ENCODE results near the gene PEX5L.
"Not testable (repeated sequence)": the region's sequence is repeated elsewhere in the genome, so short reads cannot be mapped to it uniquely, and the experiment has no call there.

PEX5L gene

DNA sequence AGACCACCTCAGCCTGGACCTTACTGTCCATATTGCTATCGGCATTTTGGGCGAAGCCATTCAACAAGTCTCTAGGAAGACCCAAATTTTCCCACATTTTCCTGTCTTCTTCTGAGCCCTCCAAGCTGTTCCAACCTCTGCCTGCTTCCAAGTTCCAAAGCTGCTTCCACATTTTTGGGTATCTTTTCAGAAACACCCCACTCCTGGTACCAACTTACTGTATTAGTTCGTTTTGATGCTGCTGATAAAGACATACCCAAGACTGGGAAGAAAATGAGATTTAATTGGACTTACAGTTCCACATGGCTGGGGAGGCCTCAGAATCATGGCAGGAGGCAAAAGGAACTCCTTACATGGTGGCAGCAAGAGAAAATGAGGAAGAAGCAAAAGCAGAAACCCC, 28.4 kb downstream of the PEX5L start:
- DNase-seq = not testable (repeated sequence)

DNA sequence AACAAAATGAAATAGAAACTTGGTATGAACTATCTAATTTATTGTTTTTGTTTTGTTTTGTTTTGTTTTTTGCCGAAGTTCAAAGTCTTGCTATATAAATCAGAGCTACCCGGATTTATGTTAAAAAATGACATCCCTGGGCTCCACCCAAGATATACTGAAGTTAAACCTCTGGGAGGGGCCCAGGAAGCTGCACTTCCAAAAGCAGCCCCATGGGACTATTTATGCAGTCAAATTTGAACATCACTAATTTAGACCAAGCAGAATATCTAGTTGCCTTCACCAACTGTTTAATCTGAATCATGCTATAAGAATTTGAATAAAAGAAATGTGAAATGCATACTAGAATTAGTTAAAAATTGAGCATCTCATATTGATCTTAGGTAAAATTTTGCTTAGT, 32.2 kb downstream of the PEX5L start:
- no peak for DNase-seq

DNA sequence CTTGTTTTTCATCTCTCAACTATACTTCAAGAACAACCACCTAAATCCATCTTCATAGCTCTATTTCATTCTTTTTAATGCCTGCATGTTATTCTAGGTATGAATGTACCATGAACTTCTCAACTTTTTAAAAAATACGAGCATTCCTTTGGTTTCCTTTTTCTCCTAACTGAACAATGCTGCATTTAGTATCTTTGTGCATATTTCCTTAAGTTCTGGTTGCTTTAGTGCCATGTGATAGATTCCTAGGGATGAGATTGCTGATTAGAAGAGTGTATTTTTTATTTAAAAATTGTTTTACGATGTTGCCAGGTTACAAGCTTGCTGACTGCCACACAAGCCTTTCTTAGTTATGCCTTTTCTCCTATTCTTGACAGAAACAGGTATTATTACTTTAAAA, 34.7 kb downstream of the PEX5L start:
- no peak for DNase-seq

DNA sequence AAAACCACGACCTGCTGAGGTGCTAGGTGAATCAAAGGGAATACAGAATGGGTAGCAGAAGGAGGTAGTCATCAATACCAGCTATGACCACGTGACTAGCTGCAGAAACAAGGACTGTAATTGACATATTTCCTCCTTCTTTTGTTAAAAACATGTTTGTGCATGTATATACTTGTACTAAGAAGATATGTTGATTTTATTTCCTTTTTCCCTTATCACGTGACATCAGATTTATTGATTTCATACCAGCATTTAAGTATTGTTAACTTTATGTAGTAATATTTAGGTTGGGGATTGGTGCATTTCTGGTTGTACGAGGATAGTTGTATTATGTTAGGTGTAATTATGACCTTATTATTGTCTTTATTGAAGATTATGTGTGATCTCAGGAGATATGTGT, 36.2 kb downstream of the PEX5L start:
- DNase-seq = no peak

DNA sequence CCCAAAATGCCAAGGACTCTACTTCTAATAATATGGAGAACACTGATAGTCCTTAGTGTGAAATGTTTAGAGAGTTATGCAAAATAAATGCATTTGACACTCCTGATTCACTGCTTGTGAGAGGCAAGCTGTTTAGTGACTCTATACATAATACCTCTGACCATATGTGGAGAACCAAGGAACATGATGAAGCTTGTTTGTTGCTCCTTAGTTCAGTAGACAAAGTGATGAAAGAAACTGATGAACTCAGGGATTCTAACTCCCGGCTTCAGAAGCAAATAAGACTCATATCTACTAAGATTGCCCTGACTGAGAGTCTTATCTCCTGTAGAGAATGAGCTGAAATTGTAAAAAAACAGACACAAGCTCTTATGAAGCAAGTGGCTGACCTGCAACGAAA, 41.3 kb downstream of the PEX5L start:
- DNase-seq = no peak

DNA sequence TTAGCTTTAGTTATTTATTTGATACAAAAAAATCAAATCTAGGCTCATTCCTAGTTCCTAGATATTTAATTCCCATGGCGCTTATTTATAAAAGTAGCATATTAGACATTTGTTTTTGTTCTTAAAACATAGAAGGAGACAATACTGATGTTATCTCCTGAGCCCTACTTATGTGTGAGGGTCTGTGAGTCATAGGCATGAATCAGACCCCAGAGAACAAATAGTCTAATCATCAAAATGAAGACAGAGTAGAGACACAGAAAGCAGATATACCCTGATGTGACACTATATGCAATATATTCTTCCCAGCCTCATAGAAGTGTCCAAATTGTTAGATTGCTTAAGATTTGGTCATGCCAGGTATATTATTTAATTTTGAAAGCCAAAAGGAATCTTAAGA, 44.9 kb downstream of the PEX5L start:
- DNase-seq = no peak

DNA sequence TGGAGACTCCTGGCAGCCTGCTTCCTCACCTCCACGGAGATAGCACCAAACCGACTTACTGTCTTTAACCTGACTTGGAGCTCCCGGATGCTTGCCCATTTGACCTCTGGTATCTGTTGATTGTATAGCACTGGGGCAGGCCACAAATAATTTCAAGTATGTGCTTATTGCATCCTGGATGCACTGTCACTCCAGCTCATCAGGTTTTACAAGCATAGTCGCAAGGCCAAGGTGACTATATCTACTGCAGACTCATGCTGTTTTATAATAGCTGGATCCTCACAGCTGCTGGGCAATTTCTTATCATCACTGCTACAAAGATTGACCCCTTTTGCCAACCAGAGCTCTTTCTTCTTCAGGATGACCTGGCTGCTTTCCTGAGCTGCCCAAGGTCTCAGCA, 45.6 kb downstream of the PEX5L start:
- DNase-seq = no peak

DNA sequence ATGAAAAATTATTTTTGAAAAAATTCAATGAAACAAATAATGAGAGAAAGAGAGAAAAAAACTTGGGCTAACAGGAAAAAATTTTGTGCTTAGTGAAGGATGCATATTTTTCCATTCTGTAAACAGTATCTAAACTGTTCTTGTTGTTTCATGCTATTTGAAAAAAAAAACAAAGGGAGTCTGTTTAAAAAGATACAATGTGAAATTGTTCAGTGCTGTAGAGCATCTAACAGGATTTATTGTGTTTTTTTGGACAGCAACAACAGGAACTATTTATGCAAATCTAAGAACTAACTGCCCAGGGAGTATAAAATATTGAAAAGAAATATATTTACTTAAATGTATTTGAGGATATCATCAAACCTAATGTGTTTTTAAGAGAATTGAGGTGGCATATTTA, 55.1 kb downstream of the PEX5L start:
- DNase-seq = no peak

DNA sequence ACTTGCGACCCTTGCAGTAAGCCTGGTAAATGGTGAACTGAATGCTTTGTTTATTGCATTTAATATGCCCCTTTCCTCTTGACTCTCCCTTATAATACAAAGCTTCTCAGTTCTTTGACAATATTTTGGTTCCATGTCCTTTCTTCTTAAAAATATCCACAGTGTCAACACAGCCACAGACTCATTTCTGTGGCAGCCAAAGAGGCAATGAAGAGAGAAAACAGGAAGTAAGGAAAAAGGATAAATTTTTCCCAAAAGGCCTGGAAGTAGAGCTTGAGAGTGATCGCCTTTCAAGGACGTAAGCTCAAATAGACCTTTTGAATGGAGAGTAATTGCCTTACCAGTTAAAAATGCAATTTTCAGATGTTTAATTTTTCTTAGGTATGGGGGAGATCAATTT, 59.4 kb downstream of the PEX5L start:
- DNase-seq = no peak

DNA sequence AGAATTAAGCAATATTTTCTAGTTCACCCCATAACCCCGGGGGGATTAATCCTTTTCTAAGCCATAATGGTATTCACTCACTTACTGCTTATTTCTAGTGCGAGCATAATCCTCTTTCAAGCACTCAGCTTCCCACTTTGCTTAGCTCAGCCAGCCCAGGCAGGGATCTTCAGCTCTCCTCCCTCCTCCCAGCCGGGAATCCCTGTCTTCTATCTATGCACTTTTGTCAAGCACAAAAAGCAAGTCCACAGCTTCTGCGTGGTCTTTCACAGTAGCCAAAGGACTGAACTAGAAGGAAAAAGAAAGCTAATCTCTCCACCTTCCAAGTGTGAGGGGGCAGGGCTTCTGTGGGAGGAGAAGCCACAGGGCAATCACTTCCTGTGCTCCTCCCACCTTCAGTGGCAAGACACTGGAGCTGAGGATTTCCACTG, 62.8 kb downstream of the PEX5L start:
- no peak for DNase-seq

DNA sequence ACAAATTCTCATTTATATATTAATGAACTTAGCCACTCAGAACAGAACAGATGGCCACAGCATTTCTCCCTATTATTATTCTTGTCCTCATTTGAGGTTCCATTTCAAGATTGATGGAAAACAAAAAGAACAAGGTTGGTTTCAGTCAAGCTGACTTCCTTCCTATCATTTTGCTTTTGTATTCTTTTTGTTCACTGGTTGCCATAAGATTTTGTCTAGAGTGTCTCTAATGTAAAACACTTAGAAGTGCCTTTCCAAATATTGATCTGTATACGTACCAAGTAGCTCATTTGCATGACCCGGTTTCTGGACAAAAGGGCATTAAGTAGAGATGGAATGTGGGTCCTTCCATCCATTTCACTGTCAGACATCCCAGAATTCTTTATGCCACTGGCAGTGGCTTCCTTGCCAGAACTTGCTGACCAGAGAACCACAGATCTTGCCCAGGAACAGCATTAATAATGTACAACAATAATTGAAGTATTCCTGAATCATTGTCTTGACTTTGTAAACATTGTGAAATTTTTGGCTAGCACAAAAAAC, 63.8 kb downstream of the PEX5L start:
- DNase-seq = no peak

DNA sequence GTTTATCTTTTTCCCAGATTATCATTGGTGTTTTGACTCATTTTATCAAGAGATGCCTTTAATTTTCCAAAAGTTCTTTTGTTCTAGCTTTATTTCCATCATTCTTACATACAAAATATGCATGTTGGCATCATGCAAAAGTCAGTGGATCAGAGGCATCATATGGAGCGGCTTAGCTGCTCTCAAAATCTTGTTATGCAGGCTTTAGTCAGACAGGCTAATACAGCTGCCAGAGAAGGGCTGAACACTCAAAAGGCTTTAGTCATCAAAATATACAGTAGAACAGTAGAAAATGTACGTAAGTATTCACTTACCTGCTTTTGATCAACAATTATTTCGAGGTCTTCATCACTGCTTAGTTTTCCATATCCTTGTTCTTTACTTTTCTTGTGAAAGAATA, 65.5 kb downstream of the PEX5L start:
- DNase-seq = no peak

DNA sequence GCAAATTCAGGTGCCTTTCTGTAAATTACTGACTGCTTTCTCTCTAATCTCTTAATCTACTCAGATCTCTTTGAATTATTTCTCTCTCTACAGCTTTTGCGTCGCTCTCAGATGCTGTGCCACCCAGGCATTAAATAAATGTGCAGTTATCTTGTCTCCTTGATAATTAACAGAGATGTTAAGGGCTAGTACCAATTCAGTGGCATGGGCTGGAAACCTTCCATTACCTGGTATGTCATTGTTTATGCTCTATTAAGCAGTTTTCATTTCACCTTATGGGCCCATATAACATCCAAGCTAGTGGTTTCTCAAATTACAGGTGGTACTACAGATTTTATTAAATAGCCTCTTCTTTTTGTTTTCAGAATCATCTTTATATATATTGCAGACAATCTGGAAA, 66.0 kb downstream of the PEX5L start:
- DNase-seq = no peak

DNA sequence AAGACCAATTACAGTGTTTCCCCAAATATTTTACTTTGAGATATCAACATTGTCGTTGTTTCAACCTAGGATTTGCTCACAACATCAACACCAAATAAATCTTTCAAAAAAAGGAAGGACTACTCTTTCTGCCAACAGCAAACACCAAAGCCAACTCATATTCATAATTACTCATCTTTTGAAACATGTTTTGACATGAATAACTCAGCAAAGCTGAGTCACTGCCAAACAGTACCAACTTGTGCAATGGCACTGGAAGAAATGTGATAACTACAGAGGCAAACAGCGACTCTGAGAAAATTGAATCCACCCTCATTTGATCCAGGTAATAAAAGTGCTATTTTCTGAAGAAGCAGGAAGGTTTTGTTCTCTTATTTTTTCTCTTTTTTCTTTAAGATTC, 67.2 kb downstream of the PEX5L start:
- DNase-seq = no peak

DNA sequence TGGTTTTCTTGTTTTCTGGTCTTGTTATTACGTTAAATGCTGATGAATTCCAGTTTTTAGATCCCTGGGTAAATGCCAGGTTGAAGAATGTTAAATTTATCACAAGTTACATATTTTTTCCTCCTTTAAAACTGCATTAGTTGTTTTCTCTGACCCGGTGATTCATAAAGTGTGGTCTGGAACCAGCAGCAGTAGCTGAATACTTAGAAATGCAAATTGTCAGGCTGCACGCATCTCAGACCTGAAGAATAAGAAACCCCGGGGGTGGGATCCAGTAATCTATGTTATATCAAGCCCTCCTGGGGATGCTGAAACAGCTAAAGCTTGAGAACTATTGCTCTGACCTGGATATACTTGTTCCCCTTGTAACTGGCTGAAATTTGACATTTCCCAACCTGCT, 69.1 kb downstream of the PEX5L start:
- no peak for DNase-seq

DNA sequence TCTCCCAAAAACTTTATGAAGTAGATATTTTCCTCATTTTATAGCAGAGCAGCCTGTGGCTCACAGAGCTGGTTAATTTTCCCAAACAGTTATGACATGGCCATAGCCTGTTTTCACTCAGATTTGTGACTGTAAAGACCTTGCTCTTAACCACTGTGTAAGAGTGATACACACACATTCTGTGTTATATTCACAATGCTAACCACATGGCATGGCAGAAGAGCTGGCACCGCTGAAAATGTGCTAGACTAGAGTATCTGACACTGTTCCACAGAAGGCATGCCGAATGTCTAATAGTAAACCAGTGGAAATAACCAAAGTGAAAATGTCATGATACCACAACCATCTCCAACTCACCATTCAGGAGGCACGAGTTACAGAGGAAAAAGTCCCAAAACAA, 71.8 kb downstream of the PEX5L start:
- no peak for DNase-seq

DNA sequence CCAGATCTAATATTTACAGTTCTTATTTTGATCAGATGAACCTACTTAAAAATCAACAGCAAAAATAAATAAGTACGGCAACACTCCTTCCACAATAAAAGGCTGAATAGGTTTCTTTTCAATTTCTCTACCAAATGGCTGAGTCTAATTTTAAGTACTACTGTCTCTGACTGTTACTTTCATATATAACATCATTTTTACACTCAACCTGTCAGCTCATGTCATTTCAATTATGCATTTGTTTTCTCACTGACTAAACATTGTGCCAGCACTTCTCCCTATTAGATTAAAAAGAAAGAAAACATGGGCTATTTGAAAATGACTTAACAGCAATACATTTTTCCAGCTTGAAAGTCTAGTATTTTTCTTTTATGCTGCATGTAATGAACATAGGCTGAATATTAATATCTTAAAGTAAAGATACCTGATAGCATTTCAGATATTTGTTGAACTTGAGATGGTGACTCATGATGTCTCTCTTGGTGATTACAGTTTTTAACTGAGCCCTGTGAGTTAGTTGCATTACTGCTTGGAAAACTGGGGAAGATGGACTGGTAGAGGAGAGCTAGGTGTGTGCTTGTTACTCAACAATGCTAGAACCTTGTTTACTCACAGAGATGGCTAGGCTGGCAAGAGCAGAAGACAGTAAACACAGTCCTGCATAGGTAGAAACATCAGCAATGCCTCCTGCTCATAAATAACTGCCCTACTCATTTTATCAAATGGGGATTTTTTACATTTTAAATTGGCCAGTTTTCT, 73.9 kb downstream of the PEX5L start:
- DNase-seq = no peak

DNA sequence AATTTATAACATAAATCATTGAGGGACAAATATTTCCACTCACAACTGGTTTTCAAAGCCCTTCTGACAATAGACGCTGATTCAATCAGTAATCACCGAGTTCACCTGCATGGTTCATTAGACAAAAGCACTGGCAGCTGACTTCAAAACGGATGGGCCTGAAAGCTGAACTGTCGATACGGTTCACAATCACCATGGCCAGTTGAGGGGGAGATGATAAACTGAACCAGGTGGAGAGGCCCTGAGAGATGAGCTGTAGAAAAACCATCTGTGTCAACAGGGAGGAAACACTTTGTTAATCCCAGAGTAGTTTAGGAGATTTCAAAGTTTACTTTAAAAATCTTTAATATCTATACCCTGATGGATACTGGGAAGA, 75.0 kb downstream of the PEX5L start:
- DNase-seq = no peak

DNA sequence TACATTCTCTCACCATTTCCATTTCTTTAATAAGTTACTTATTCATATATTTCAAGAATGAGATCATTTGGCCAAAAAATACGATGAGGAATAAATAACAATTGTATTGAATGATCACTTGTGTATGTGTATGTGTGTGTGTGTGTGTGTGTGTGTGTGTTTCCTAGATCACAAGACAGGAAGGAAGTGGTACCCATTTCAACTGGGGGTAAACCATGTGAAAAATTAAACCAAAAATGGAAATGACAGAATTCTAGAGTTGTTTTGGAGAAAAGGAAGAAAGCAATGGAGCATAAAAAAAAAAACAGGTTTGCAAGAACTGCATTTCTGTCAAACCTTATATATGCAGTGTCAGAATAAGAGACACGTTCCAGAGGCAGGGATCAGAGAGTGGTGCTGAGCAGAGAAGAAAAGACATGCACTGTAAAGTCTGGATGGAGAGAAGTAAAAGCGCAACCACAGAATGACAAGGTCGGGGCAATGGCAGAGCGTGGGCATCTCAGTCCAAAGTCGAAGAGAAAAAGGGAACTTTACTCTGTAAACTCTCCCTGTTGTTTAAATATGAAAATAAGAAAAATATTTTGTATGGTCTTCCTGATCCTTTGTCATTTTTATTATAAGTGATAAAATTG, 75.5 kb downstream of the PEX5L start:
- no peak for DNase-seq

DNA sequence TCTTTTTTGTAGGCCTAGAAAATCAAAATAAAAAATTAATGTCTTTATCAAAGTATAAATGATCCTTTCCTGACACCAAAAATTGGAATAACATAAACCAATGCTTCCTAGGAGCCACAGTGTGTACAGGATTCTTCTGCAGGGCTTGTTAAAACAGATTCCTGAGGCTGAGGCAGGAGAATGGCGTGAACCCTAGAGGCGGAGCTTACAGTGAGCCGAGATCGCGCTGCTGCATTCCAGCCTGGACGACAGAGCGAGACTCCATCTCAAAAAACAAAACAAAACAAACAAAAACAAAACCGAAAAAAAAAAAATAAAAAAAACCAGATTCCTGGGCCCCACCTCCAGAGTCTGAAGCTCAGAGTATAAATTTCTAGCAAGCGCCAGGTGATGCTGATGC, 78.0 kb downstream of the PEX5L start:
- DNase-seq = no peak

DNA sequence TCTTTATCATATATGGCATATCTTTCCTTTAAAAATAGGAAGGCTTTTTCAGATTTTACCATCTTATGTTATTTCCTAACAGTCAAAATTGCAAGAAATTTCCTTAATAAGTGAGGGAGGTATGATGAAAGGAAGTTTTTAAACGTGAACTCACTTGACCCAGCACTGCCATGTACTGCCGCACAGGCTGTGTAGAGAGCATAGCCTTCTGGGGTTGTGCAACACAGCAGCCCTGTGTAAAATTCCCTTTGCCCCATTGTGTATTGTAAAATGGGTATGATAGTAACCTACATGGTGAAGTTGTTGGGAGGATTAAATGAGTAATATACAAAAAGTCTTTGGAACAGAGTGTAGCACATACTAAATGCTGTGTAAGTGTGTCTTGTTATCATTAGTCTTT, 78.6 kb downstream of the PEX5L start:
- no peak for DNase-seq

DNA sequence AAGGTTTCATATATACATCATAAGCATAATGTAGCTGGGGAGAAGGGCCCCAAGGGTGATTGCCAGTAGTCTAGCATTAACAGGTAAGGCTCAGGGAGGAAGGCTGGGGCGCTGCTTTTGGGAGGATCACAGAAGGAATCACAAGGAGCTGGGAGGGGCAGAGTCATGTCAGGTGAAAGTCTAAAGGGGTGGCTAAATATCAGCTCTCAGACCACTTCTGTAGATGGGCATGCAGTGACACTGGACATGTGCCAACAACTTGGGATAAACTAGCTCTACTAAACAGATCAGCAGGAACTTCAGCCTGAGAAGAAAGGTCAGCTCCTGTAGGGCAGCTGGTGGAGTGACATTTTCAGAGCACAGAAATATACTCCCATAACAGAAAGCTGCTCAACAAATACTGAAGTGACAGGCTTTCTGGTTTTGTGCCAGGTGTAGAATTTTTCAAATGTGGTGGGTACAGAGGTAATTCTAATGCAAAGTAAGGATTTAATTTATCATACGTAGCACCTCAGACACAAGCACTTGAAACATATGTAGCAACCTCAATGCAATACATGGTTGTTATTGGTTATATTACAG, 79.4 kb downstream of the PEX5L start:
- DNase-seq = no peak

DNA sequence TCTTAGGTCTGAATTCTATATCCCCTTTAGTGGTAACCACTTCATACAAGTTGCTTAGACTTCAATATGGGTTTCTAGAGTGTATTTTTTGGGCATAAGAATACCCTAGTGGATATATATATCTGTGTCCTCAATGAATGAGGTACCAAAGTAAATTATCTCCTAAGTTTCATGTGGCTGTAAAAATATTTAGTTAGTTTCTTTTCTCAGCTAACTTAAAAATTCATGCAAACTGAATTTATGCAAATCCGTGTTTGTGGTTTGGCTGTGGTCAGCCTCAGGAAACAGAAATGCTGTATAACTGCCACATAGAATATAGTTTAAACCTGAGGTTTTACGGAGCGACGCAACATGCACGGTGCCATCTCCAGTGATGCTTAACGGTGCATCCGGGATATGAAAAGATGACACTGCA, 80.3 kb downstream of the PEX5L start:
- DNase-seq = peak; percentile 3 to 9

DNA sequence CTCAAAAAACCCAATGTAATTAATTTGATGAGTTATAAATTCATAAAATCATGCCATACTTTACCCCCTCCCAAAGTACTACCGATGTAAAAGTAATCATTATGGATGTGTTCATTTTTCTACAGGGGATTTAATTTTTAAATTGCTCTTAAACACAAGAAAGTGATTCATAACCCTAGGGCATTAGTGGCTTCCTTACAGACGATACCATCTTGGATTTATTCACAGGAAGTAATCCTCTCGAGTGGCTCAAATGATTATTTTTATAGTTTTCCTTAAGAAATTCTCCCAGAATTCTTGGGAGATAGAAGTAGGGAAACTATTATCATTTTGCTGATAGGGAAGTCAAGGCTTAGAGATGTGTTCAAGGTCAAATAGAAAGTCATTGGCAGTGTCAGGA, 80.9 kb downstream of the PEX5L start:
- no peak for DNase-seq

All from activated CD4-positive, alpha-beta T cell treated with anti-CD3 and anti-CD28 coated beads, Interleukin-2, amount 50 U/mL, for 48 hours (primary cell).